Stimulated activated CD4-positive, alpha-beta T cell treated with anti-CD3 and anti-CD28 coated beads, Interleukin-1b, Interleukin-23, amount 100 ng/mL, for 4 hours (primary cell): Measurements from ENCODE around the gene NPIPA2.
"Not testable (repeated sequence)": the region's sequence is repeated elsewhere in the genome, so short reads cannot be mapped to it uniquely, and the experiment has no call there.

Experiments
- DNase-seq, 2 donors: peaks; one replicate each; pipeline ENCODE4 v3.0.0-alpha.2; 2020; ENCODE audit warnings: low read depth in 2 of 2

Gene NPIPA2

GRCh38 chr16:14742273-14743128, at the start of gene NPIPA2:
TSS of gene NPIPA2 (plus strand) at chr16:14742533. CDS start at chr16:14748066, 5,533 bp downstream.
- not testable (repeated sequence) for DNase-seq

GRCh38 chr16:14694129-14694528, 48.2 kb upstream of the NPIPA2 start, which contains the start of gene PLA2G10:
TSS of gene PLA2G10 (minus strand) at chr16:14694308. CDS start at chr16:14694229, 79 bp downstream.
- not testable (repeated sequence) for DNase-seq

- DNase-seq: not testable (repeated sequence)
These were observed 40.5 kb upstream of the NPIPA2 start for GRCh38 chr16:14701859-14702258.

- not testable (repeated sequence) for DNase-seq
These were observed 39.7 kb upstream of the NPIPA2 start for GRCh38 chr16:14702672-14703071.

DNA sequence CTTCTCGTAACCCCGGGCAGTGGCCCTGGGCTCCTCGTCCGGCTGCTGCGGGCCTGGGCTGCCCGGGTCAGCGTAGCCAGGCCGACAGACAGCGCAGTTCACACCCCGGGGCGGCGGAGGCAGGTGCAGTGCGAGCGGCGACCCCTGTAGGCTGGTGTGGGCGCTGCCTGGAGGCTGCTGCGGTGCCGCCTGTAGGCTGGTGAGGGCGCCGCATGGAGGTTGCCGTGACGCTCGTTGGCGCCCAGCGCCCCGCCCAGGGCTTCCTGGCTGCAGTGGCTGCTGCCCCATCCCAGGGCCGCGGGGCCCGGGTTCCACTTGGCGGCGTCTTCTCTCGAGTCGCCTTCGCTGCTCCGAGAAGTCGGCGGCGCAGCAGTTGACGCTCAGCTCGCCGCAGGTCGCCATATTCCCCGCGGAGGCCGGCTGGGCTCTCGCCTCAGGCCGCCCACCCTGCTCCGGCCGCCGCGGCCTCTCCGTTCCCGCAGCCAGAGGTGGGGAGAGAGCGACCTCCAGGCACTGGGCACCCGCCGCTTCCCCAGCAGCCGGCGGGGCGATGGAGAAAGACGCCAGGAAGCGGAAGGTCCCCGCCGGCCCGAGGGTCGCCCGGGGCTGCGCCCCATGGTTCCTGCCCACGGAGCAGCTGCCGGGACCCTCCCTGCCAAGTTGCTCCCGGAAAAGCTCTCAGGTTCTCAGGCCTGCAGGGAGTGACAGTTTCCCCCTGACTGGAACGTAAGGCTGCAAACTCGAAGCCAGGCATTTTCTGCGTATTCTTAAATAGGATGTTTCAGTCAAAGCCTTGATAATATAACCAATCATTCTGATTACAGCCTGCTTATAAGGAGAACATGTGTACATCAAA, 38.9 kb upstream of the NPIPA2 start, which contains the start of gene NPIPA3:
NPIPA3 (plus strand) TSS at position 256 of the 856 bp plus-strand sequence. CDS start 5,533 bp downstream, outside the sequence.
- not testable (repeated sequence) for DNase-seq

GRCh38 chr16:14733233-14733632, 9.1 kb upstream of the NPIPA2 start:
- DNase-seq: not testable (repeated sequence)

GRCh38 chr16:14740832-14741385, 1.4 kb upstream of the NPIPA2 start:
- DNase-seq: not testable (repeated sequence)

DNA sequence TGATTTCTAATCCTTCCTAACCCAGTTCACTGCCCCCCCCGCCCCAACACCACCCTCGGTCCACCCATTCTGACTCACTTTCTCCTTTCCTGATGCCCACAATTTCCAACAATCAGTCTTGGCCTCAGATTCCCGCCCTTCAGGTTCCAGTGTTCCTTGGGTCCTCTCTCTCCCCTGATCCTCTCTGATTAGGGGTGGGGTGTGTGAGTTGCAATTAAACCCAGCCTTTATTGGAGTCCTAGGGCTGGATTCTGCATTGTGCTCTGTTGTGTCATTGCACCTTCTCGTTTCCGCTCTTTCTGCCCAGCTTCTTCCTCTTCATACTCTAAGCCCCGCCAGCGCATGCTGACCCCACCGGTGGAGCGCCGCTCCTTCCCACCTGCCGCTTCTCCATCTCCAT, 539 bp upstream of the NPIPA2 start:
- not testable (repeated sequence) for DNase-seq

DNA sequence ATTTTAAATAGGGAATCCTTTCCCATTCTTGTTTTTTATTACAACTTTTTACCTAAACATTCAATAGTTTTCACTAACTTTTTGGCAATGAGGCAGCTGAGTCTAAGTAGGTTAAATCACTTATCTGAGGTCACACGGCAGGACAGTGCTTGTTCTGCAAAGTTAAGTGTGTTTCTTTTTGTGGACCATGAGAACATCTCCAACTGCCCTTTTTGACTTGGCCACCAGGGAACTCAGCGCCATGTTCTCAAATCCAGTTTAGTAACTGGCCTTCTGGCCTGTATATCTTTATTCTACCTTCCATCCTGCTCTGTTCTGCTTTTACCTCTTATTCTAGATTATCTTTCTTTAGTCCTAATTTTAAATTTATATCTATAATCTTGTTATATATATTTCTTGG, 31.3 kb downstream of the NPIPA2 start:
- not testable (repeated sequence) for DNase-seq

DNA sequence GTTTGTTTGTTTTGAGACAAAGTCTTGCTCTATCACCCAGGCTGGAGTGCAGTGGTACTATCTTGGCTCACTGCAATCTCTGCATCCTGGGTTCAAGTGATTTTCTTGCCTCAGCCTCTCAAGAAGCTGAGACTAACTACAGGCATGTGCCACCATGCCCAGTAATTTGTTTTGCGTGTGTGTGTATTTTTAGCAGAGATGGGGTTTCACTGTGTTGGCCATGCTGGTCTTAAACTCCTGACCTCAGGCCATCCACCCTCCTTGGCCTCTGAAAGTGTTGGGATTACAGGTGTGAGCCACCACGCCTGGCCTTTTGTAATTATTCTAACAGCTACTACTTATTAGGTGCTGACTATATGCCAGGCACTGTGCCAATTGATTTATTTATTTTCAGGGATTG, 33.3 kb downstream of the NPIPA2 start:
- DNase-seq: not testable (repeated sequence)

GRCh38 chr16:14776763-14777162, 34.4 kb downstream of the NPIPA2 start:
- not testable (repeated sequence) for DNase-seq

- DNase-seq: not testable (repeated sequence)
These were observed 37.1 kb downstream of the NPIPA2 start for GRCh38 chr16:14779368-14779877.

- not testable (repeated sequence) for DNase-seq
These were observed 43.8 kb downstream of the NPIPA2 start for GRCh38 chr16:14786180-14786579.

DNA sequence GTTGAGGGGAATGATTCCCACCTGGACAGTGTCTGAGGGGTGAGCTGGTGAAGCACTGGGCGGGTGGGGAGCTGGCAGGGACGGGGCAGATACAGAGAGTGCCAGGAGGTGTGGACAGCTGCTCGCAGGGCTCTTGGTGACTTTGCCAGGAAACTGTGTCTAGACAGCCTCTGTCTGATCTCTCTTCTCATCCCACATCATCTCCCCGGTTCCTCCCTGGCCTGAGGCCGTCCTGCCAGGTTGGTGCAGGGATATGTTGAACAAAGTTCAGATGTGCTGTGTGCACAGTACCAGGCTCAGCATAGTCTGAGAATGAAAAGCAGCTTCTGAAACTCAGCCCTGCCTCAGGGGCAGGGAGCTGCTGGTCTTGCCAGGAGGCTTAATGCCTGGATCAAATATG, 47.2 kb downstream of the NPIPA2 start:
- DNase-seq: not testable (repeated sequence)

GRCh38 chr16:14790320-14790956, 48.1 kb downstream of the NPIPA2 start:
- not testable (repeated sequence) for DNase-seq

- DNase-seq: not testable (repeated sequence)
These were observed 50.6 kb downstream of the NPIPA2 start for GRCh38 chr16:14792914-14793313.

DNA sequence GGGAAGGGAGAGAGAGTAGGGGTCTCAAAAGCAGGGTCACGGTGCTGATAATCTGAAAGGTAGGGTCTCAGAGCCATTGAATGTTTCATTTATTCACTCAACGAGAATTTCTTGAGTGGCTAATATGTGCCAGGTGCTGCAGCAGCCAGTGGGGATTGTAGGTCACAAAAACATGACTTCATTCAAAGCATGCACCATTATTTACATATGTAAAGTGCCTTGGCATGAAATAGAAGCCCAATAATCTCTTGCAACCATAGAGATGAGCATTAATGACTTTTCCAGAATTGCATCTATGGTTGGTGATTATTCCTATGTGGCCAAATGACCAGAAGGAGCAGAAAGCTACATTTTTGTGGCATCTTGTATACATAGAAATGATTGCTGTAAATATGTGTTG, 55.2 kb downstream of the NPIPA2 start:
- DNase-seq: not testable (repeated sequence)

DNA sequence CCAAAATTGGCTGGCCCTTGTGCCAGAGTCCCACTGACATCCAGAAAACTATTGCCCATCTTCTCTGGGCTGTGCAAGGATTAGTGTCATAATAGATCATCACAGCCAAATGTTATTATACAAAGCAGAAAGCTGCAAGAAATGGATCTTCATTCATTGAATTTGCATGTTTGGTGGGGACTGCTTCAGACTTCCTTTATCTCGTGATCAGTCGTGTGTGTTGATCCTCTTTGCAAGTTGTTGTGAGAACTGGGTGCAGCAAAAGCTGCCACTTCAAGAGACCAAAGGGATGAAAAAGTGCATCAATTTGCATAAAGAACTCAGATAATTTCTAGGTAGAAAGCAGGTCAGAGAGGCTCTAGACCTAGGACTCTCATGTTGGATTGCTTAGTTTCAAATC, 61.2 kb downstream of the NPIPA2 start:
- not testable (repeated sequence) for DNase-seq

- not testable (repeated sequence) for DNase-seq
These were observed 64.9 kb downstream of the NPIPA2 start for GRCh38 chr16:14807184-14807678.

DNA sequence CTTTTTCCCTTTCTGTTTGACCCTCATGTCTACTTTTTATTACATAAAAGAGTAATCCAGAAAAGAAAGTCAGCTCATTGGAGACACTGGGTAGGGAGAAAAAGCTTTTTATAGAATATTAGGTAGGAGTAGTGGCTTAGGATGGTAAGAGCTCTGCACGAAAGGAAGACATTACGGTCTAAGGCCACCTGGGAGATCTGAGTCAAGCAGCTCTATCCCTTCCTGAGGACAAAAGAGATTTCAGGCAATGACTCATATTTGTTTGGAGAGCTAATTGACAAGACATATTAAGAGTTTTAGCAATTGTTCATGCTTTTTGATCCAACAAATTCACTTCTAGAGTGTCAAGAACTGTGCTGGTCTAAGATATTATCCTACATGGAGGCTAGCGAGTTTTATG, 71.6 kb downstream of the NPIPA2 start:
- DNase-seq: not testable (repeated sequence)
